ENCODE data around the gene GOLGA3.
A peak's percentile ranks its signal among the peaks of the same experiment; 100 is the strongest.
"Not testable (repeated sequence)": the region's sequence is repeated elsewhere in the genome, so short reads cannot be mapped to it uniquely, and the experiment has no call there.

GOLGA3 gene

GRCh38 chr12:132818562-132818961 is 10.1 kb downstream of the GOLGA3 start:
- TF ChIP-seq CTCF (IDR thresholded peaks at IDR 0.05; ENCODE audit: extremely low read depth, missing control alignments): no peak
- no peak for DNase-seq (ENCODE audit: low spot score)

- TF ChIP-seq CTCF (IDR thresholded peaks at IDR 0.05; ENCODE audit: extremely low read depth, missing control alignments): no peak
- DNase-seq (ENCODE audit: low spot score): no peak
Measured at GRCh38 chr12:132814232-132814631, 14.4 kb downstream of the GOLGA3 start.

GRCh38 chr12:132813443-132813842 is 15.2 kb downstream of the GOLGA3 start:
- DNase-seq (ENCODE audit: low spot score): no peak
- TF ChIP-seq CTCF (IDR thresholded peaks at IDR 0.05; ENCODE audit: extremely low read depth, missing control alignments): no peak

DNA sequence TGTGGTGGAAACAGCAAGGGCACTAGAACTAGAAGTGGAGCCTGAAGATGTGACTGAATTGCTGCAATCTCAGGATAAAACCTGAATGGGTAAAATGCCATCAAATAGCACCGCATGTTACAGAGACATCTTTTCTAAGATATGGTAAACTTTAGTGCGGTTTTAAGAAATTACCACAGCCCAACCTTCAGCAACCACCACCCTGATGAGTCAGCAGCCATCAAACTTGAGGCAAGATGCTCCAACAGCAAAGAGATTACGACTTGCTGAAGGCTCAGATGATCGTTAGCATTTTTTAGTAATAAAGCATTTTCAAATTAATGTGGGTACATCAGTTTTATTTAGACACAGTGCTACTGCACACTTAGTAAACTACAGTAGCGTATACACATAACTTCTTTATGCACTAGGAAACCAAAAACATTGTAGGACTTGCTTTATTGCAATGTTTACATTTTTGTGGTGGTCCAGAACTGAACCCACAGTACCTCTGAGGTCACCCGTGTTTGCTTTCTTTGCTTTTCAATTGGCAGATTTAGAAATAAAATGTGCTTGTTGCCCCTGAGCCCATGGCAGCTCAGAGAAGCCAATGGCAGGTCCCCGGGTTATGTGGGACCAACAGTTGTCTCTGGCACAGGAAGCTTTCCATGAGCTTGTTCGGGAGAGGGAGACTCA is 15.9 kb downstream of the GOLGA3 start:
- DNase-seq (ENCODE audit: low spot score): no peak
- no peak for TF ChIP-seq CTCF (IDR thresholded peaks at IDR 0.05; ENCODE audit: extremely low read depth, missing control alignments)

DNA sequence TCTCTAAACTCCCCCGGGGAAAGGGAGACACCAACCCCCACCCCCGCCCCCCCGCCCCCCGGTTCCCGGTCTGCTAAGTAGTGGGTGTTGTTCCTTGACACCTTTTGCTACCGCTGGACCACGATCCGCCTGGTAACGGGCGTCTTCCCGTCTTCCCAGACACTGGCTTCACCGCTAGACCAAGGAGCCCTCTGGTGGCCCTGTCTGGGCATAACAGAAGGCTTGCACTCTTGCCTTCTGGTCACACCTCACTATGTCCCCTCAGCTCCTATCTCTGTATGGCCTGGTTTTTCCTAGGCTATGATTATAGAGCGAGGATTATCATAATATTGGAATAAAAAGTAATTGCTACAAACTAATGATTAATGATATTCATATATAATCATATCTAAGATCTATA is 19.3 kb downstream of the GOLGA3 start:
- peak; percentile 33 for TF ChIP-seq CTCF (IDR thresholded peaks at IDR 0.05; ENCODE audit: extremely low read depth, missing control alignments)
- not testable (repeated sequence) for DNase-seq (ENCODE audit: low spot score)

DNA sequence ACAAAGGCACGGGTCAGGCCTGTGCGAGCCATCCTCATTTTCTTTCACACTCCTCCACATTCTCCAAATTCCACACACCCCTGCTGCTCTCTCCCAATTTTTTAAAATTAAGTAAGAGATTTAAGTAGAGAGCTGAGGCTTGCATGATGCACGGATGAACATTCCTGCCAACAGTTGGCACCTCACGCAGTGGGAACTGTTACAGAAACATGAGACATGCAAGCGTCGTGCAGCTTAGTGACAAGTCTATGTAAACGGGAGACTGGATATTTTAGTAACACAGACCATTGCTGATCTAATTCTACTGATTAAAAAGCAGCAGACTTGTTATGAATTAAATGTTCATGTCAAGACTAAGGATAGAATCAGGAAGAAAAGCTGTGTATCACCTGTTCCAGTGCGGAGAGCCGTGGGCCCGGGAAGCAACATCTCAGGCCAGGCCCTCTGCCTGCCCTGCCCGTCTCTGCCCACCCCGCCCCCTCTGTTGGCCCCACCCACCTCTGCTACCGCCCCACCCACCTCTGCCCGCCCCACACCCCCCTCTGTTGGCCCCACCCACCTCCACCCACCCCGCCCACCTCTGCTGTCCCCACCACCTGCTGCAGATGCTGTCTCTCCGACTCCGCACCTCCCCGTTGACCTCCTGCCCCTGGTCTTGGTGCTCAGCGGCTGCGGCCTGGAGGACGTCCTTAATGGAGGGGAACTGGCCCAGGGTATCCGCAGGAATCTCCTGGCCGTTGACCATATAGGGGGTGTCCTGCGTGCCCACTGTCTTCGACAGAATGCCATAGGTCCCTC is 21.2 kb downstream of the GOLGA3 start:
- TF ChIP-seq CTCF (IDR thresholded peaks at IDR 0.05; ENCODE audit: extremely low read depth, missing control alignments): no peak
- peak; percentile 21 for DNase-seq (ENCODE audit: low spot score)

DNA sequence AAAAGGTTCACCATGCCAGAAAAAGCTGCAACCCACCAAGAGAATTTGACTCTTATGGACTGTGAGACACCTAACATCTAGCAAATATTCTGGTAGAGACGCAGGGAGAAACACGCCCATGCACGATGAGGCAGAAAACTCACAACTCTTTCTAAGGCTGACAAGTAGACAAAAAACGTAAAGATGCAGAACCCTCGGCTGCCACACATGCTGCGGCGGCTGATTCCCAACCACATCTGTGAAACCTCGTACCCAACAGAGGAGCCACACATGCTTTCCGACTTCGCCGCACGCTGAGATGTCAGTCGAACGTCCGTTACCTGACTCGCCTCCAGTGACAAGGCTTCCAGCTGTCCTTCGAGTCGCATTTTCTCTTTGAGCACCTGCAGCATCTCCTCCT is 21.8 kb downstream of the GOLGA3 start:
- no peak for TF ChIP-seq CTCF (IDR thresholded peaks at IDR 0.05; ENCODE audit: extremely low read depth, missing control alignments)
- DNase-seq (ENCODE audit: low spot score): no peak
